ENCODE data around the gene CCDC73. TPM values are rescaled to one million over a fixed set of nuclear protein-coding genes. Genes with fewer than 3 reads are reported as not detected.

Gene CCDC73
- total and polyA plus RNA-seq, 10 of the 15 experiments (the other 5 are each of a cell fraction or from before 2014, with no cell fraction given) = 0.05 to 0.57 (median 0.14) TPM

DNA sequence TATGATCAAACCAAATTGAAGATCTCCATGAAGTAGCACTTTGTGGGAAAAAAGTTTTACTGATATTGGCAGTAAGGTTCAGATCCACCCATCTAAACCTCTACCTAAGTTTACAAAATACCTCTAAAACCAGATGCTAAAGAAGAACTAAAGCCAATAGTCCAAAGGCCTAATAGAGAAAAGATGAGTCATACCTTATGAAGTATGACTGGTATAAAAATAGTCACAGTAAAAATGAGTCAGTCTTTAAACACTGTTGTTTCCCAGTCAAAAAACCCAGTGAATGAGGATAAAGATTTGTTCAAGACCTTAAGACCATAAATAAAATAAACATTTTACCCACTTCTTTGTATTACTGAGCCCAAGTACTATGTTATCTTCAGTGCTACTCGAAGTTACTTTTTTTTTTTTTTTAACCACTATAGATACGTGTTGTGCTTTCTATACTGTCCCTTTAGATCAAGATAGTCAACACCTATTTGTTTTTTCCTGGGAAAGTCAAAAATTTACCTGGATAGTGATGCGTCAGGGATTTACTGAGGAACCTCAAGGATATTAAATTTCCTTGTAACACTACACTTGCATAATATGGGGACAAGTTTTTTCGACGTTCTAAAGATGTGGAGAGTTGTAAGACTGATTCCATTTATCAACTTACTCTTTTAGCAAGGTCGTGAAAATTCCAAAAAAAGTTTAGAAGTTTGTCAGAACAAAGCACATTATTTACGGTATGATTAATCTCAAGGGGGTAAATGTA is 87.3 kb downstream of the CCDC73 start (continued):
- no peak for TF ChIP-seq RFX5 (IDR thresholded peaks at IDR 0.05; ENCODE audit: low read depth, low read length)
- TF ChIP-seq RAD51 (IDR thresholded peaks at IDR 0.05) = no peak
- no peak for TF ChIP-seq HCFC1 (IDR thresholded peaks at IDR 0.05; ENCODE audit: low read length)
- no peak for TF ChIP-seq ZNF24 (IDR thresholded peaks at IDR 0.05)
- TF ChIP-seq NR2F1 (conservative IDR thresholded peaks at IDR 0.05) = no peak
- no peak for TF ChIP-seq ZSCAN29 (IDR thresholded peaks at IDR 0.05)
- TF ChIP-seq, protein P1, sequence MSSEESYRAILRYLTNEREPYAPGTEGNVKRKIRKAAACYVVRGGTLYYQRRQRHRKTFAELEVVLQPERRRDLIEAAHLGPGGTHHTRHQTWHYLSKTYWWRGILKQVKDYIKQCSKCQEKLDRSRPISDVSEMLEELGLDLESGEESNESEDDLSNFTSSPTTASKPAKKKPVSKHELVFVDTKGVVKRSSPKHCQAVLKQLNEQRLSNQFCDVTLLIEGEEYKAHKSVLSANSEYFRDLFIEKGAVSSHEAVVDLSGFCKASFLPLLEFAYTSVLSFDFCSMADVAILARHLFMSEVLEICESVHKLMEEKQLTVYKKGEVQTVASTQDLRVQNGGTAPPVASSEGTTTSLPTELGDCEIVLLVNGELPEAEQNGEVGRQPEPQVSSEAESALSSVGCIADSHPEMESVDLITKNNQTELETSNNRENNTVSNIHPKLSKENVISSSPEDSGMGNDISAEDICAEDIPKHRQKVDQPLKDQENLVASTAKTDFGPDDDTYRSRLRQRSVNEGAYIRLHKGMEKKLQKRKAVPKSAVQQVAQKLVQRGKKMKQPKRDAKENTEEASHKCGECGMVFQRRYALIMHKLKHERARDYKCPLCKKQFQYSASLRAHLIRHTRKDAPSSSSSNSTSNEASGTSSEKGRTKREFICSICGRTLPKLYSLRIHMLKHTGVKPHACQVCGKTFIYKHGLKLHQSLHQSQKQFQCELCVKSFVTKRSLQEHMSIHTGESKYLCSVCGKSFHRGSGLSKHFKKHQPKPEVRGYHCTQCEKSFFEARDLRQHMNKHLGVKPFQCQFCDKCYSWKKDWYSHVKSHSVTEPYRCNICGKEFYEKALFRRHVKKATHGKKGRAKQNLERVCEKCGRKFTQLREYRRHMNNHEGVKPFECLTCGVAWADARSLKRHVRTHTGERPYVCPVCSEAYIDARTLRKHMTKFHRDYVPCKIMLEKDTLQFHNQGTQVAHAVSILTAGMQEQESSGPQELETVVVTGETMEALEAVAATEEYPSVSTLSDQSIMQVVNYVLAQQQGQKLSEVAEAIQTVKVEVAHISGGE (CRISPR knock-in tag; IDR thresholded peaks at IDR 0.05) = no peak
- no peak for TF ChIP-seq RBBP5 (conservative IDR thresholded peaks at IDR 0.05)
- TF ChIP-seq NR2C2 (IDR thresholded peaks at IDR 0.05; ENCODE audit: borderline replicate concordance, control insufficient read depth, insufficient read length, low read depth) = no peak
- TF ChIP-seq GATAD2B (conservative IDR thresholded peaks at IDR 0.05; ENCODE audit: low read depth) = no peak
- no peak for TF ChIP-seq FOXM1 (IDR thresholded peaks at IDR 0.05; ENCODE audit: low read depth, low read length)
- no peak for TF ChIP-seq YY1 (IDR thresholded peaks at IDR 0.05; ENCODE audit: low read depth, low read length)
- TF ChIP-seq ZNF622 (IDR thresholded peaks at IDR 0.05) = no peak
- TF ChIP-seq, protein P2, sequence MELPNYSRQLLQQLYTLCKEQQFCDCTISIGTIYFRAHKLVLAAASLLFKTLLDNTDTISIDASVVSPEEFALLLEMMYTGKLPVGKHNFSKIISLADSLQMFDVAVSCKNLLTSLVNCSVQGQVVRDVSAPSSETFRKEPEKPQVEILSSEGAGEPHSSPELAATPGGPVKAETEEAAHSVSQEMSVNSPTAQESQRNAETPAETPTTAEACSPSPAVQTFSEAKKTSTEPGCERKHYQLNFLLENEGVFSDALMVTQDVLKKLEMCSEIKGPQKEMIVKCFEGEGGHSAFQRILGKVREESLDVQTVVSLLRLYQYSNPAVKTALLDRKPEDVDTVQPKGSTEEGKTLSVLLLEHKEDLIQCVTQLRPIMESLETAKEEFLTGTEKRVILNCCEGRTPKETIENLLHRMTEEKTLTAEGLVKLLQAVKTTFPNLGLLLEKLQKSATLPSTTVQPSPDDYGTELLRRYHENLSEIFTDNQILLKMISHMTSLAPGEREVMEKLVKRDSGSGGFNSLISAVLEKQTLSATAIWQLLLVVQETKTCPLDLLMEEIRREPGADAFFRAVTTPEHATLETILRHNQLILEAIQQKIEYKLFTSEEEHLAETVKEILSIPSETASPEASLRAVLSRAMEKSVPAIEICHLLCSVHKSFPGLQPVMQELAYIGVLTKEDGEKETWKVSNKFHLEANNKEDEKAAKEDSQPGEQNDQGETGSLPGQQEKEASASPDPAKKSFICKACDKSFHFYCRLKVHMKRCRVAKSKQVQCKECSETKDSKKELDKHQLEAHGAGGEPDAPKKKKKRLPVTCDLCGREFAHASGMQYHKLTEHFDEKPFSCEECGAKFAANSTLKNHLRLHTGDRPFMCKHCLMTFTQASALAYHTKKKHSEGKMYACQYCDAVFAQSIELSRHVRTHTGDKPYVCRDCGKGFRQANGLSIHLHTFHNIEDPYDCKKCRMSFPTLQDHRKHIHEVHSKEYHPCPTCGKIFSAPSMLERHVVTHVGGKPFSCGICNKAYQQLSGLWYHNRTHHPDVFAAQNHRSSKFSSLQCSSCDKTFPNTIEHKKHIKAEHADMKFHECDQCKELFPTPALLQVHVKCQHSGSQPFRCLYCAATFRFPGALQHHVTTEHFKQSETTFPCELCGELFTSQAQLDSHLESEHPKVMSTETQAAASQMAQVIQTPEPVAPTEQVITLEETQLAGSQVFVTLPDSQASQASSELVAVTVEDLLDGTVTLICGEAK (IDR thresholded peaks at IDR 0.05; ENCODE audit: borderline replicate concordance) = no peak; the same call in 1 of the 2 replicates
- no peak for TF ChIP-seq SUPT20H (IDR thresholded peaks at IDR 0.05; ENCODE audit: borderline replicate concordance, control insufficient read depth, low read depth, low read length)
- no peak for TF ChIP-seq CEBPB (IDR thresholded peaks at IDR 0.05; ENCODE audit: borderline replicate concordance in 1 of 2, low read depth in 2 of 2, low read length in 2 of 2)
- no peak for TF ChIP-seq ZBED1 (IDR thresholded peaks at IDR 0.05; ENCODE audit: borderline replicate concordance)
- TF ChIP-seq IKZF1 (conservative IDR thresholded peaks at IDR 0.05) = no peak
- TF ChIP-seq, protein P3, sequence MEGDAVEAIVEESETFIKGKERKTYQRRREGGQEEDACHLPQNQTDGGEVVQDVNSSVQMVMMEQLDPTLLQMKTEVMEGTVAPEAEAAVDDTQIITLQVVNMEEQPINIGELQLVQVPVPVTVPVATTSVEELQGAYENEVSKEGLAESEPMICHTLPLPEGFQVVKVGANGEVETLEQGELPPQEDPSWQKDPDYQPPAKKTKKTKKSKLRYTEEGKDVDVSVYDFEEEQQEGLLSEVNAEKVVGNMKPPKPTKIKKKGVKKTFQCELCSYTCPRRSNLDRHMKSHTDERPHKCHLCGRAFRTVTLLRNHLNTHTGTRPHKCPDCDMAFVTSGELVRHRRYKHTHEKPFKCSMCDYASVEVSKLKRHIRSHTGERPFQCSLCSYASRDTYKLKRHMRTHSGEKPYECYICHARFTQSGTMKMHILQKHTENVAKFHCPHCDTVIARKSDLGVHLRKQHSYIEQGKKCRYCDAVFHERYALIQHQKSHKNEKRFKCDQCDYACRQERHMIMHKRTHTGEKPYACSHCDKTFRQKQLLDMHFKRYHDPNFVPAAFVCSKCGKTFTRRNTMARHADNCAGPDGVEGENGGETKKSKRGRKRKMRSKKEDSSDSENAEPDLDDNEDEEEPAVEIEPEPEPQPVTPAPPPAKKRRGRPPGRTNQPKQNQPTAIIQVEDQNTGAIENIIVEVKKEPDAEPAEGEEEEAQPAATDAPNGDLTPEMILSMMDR (IDR thresholded peaks at IDR 0.05 in 2 of 3, conservative IDR thresholded peaks at IDR 0.05 in 1 of 3; ENCODE audit: control insufficient read depth in 2 of 3, extremely low read depth in 1 of 3, insufficient read depth in 1 of 3, low read depth in 3 of 3, low read length in 3 of 3) = no peak
- TF ChIP-seq CBFB (IDR thresholded peaks at IDR 0.05; ENCODE audit: low read depth) = no peak
- TF ChIP-seq IRF4 (IDR thresholded peaks at IDR 0.05; ENCODE audit: low read depth, low read length) = no peak

All from GM12878 (cell line).